ENCODE measurements around the gene SLC9A3.
"Not testable (repeated sequence)": the region's sequence is repeated elsewhere in the genome, so short reads cannot be mapped to it uniquely, and the experiment has no call there.

SLC9A3 gene

DNA sequence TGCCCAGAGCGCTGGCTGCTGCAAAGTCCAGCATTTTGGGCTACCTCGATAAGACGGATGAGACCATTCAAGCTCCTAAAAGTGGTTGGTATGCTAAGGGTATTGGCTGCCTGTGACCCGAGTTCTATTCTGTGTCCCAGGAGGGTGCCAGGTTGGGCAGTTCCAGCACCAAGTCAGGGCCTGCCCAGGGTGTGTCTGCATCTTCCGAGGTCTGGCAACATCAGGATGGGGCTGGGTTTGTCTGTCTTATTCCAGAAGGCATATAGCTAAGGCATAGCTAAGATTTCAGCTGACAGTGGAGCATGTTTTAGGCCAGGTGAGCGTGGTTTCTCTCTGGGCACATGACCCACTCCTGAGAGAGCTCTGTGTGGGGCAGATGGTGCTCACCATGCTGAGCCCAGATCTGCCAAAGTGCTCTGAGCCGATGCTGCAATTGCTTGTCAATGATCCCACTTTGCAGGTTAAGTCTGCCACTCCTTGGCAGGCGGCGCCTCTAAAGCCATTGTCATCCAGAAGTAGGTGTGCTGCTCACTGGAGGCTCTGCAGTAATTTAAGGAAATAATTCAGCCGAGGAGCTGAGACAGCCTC is 7.8 kb downstream of the SLC9A3 start:
- Mint-ChIP-seq H3K27me3 (ENCODE audit: low read depth) (peaks cover 12% of the 10 kb centered on the region), H3K9me3 (no peaks in the 10 kb centered on the region), H3K27ac (no peak overlapping the region), H3K4me1 (ENCODE audit: low read depth) (no peaks in the 10 kb centered on the region), H3K36me3 (ENCODE audit: low read depth) (no peaks in the 10 kb centered on the region), H3K4me3 (no peak overlapping the region)

GRCh38 chr5:515273-515836 is 8.9 kb downstream of the SLC9A3 start:
- Mint-ChIP-seq H3K4me1 (ENCODE audit: low read depth) (no peaks in the 10 kb centered on the region), H3K9me3 (no peaks in the 10 kb centered on the region), H3K4me3 (no peak overlapping the region), H3K27me3 (ENCODE audit: low read depth) (peaks cover 7% of the 10 kb centered on the region), H3K36me3 (ENCODE audit: low read depth) (no peaks in the 10 kb centered on the region), H3K27ac (no peak overlapping the region)

GRCh38 chr5:514673-515072 is 9.6 kb downstream of the SLC9A3 start:
- Mint-ChIP-seq H3K9me3 (no peaks in the 10 kb centered on the region), H3K27ac (no peak overlapping the region), H3K27me3 (ENCODE audit: low read depth) (peaks cover 7% of the 10 kb centered on the region), H3K4me1 (ENCODE audit: low read depth) (no peaks in the 10 kb centered on the region), H3K36me3 (ENCODE audit: low read depth) (no peaks in the 10 kb centered on the region), H3K4me3 (no peak overlapping the region)

DNA sequence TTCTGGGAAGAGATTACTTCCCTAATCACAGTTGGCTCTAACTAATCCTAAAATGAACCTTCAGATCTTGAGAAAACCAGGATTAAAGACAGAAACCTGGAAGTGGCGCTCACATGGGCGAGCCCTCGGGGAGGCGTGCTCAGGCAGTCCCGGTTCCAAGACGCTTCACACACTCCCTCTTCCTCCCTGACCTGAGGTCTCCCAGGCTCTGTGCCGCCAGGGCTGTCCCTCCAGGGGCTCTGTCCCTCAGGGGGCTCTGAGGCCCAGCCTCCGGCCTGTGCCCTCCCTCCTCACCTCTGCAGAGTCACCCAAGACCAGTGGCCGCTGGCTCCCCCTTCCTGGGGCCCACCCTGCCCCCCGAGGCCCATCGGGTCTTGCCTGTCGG is 10.2 kb downstream of the SLC9A3 start:
- H3K4me1 Mint-ChIP-seq (ENCODE audit: low read depth) = no peaks in the 10 kb centered on the region
- H3K27ac Mint-ChIP-seq = no peak overlapping the region
- H3K4me3 Mint-ChIP-seq = no peak overlapping the region
- H3K27me3 Mint-ChIP-seq (ENCODE audit: low read depth) = peaks cover 7% of the 10 kb centered on the region
- no peaks in the 10 kb centered on the region for H3K36me3 Mint-ChIP-seq (ENCODE audit: low read depth)
- no peaks in the 10 kb centered on the region for H3K9me3 Mint-ChIP-seq

DNA sequence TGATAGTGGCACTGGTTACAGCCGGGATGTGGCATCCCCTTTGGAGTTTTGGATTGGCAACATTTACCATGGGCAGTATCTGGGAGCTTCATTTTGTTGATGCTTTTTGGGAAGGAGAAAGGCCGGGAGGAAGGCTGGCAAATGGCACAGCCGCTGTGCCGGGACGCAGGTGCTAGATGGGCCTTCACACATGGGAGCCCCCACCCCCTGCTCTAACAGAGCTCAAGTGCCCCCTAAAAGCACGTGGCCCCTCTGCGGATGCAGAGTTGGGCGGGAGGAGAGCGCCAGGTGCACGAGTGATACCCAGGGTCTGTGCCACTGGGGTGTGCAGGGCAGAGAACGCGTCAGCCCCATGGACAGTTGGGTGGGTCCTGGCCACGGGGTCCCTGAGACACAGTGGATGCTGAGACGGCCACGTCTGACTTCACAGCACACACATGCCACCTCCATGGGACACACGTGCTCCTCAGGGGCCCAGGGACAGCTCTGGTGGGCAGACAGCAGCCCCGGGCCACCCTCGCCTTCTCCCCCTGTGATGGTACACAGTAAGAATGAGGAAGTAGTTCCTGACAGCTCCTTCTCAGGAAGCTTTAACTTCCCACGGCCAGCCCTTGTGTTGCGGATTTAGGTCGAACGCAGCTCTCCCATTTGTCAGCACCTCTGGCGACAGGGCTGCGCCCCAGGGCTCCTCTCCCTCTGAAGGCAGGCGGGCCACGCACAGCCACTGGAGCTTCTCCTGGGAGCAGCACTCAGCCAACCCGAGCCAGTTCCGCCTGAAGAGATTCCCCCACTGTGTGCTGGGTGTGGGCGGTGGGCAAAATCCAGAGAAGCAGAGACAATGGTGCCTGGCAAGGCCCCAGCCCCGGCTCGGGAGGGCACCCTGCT is 10.8 kb downstream of the SLC9A3 start:
- Mint-ChIP-seq H3K27me3 (ENCODE audit: low read depth) (peaks cover 7% of the 10 kb centered on the region), H3K4me1 (ENCODE audit: low read depth) (no peaks in the 10 kb centered on the region), H3K27ac (no peak overlapping the region), H3K9me3 (no peaks in the 10 kb centered on the region), H3K36me3 (ENCODE audit: low read depth) (no peaks in the 10 kb centered on the region), H3K4me3 (no peak overlapping the region)

DNA sequence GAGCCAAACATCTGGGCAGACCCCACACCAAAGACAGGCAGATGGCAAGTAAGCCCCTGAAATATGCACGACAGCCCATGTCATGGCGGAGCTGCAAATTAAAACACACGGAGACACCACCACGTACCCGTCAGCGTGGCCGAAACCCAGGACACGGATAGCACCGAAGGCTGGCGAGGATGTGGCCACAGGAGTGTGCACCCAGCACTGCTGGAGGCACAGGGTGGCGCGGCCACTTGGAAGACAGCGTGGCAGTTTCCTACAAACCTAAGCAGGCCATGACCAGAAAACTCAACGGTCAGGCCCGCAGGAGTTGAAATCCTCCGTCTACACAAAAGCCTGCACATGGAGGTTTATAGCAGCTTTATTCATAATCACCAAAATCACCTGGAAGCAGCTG is 12.8 kb downstream of the SLC9A3 start:
- Mint-ChIP-seq H3K9me3 (no peaks in the 10 kb centered on the region), H3K27me3 (ENCODE audit: low read depth) (peaks cover 3% of the 10 kb centered on the region), H3K36me3 (ENCODE audit: low read depth) (no peaks in the 10 kb centered on the region), H3K4me1 (ENCODE audit: low read depth) (no peaks in the 10 kb centered on the region), H3K27ac (no peak overlapping the region), H3K4me3 (no peak overlapping the region)

GRCh38 chr5:510521-510920 is 13.7 kb downstream of the SLC9A3 start:
- H3K27me3 Mint-ChIP-seq (ENCODE audit: low read depth) = peaks cover 3% of the 10 kb centered on the region
- no peak overlapping the region for H3K27ac Mint-ChIP-seq

DNA sequence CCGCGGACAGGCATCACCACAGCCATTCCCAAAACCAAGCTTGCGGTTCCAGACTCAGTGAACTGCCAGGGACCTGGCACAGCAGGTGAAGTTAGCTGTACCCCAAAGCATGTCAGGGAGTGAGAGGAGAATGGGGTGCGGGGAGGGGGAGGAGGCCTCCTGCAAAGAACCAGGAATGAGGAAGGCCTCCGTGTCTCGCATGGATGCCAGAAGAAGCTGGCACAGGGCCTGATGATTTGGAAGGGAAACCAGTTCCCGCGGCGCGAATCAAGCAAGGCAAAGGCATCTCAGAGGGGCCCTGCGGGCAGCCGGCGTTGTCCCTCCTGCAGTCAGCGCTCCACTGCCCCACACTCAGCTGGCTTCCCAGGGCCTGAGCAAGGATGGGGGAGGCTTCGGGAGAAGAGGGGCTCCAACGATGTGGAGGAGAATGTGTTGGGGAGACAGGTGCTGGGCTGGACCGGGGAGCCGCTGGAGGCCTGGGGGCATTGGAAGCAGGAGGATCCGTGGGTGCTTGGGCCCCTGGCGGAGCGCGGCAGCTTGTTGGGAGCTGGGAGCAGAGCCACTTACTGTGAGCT is 14.6 kb downstream of the SLC9A3 start:
- H3K9me3 Mint-ChIP-seq = no peaks in the 10 kb centered on the region
- no peaks in the 10 kb centered on the region for H3K4me1 Mint-ChIP-seq (ENCODE audit: low read depth)
- no peak overlapping the region for H3K27ac Mint-ChIP-seq

More at GRCh38 chr5:510521-510920, 13.7 kb downstream of the SLC9A3 start:
- no peaks in the 10 kb centered on the region for H3K9me3 Mint-ChIP-seq
- H3K4me1 Mint-ChIP-seq (ENCODE audit: low read depth) = no peaks in the 10 kb centered on the region
- H3K36me3 Mint-ChIP-seq (ENCODE audit: low read depth) = no peaks in the 10 kb centered on the region
- H3K4me3 Mint-ChIP-seq = no peak overlapping the region

DNA sequence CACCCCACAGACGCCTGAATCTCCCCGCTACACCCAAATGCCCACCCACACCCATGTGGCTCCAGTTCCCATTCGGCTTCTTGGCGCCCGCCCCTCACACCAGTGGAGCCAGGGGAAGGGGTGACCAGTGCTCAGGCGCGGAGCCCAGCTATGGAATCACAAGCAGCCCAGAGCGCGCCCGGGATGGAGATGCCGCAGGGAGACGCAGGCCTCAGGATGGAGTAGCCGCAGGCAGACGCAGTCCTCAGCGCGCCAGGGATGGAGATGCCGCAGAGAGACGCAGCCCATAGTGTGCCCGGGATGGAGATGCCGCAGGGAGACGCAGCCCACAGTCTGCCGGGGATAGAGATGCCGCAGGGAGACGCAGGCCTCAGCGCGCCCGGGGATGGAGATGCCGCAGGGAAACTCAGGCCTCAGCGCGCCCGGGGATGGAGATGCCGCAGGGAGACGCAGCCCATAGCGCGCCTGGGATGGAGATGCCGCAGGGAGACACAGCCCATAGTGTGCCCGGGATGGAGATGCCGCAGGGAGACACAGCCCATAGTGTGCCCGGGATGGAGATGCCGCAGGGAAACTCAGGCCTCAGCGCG is 16.2 kb downstream of the SLC9A3 start:
- H3K4me1 Mint-ChIP-seq (ENCODE audit: low read depth); H3K4me3 Mint-ChIP-seq; H3K9me3 Mint-ChIP-seq; H3K36me3 Mint-ChIP-seq (ENCODE audit: low read depth); H3K27me3 Mint-ChIP-seq (ENCODE audit: low read depth); H3K27ac Mint-ChIP-seq: not testable (repeated sequence)

More for the DNA sequence above, 14.6 kb downstream of the SLC9A3 start:
- no peak overlapping the region for H3K4me3 Mint-ChIP-seq
- no peaks in the 10 kb centered on the region for H3K27me3 Mint-ChIP-seq (ENCODE audit: low read depth)
- H3K36me3 Mint-ChIP-seq (ENCODE audit: low read depth) = no peaks in the 10 kb centered on the region

- Mint-ChIP-seq H3K27ac (no peak overlapping the region), H3K4me1 (ENCODE audit: low read depth) (no peaks in the 10 kb centered on the region), H3K9me3 (no peaks in the 10 kb centered on the region), H3K27me3 (ENCODE audit: low read depth) (no peaks in the 10 kb centered on the region), H3K4me3 (no peak overlapping the region), H3K36me3 (ENCODE audit: low read depth) (no peaks in the 10 kb centered on the region)
These were observed 18.2 kb downstream of the SLC9A3 start for GRCh38 chr5:505951-506525.

- Mint-ChIP-seq H3K27me3 (ENCODE audit: low read depth) (no peaks in the 10 kb centered on the region), H3K4me1 (ENCODE audit: low read depth) (no peaks in the 10 kb centered on the region), H3K27ac (no peak overlapping the region), H3K36me3 (ENCODE audit: low read depth) (no peaks in the 10 kb centered on the region), H3K4me3 (no peak overlapping the region), H3K9me3 (no peaks in the 10 kb centered on the region)
These were observed 19.7 kb downstream of the SLC9A3 start for GRCh38 chr5:504326-505154.

- no peaks in the 10 kb centered on the region for H3K4me1 Mint-ChIP-seq (ENCODE audit: low read depth)
- H3K27ac Mint-ChIP-seq = no peak overlapping the region
- H3K4me3 Mint-ChIP-seq = no peak overlapping the region
These were observed 21.7 kb downstream of the SLC9A3 start for GRCh38 chr5:502325-503079.

DNA sequence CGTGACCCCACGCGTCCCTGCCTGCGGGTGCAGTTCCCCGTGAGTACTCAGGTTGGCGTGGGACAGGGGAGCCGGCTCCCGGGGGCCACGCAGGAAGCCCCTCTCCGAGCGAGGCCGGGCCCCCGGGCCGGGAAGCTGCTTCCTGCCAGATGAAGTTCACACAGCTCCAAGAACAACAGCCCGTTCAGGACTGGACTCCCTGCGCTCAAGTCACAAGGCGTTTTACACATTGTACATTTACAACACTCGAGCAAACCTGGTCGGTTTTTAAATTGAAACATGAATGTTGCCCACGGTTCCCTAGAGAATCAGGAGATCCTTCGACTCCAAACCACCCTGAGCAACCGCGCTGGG is 22.4 kb downstream of the SLC9A3 start:
- Mint-ChIP-seq H3K4me3 (no peak overlapping the region), H3K9me3 (no peaks in the 10 kb centered on the region), H3K27me3 (ENCODE audit: low read depth) (peaks cover 4% of the 10 kb centered on the region), H3K36me3 (ENCODE audit: low read depth) (no peaks in the 10 kb centered on the region), H3K27ac (no peak overlapping the region), H3K4me1 (ENCODE audit: low read depth) (no peaks in the 10 kb centered on the region)

More at GRCh38 chr5:502325-503079, 21.7 kb downstream of the SLC9A3 start:
- Mint-ChIP-seq H3K27me3 (ENCODE audit: low read depth) (peaks cover 4% of the 10 kb centered on the region), H3K9me3 (no peaks in the 10 kb centered on the region), H3K36me3 (ENCODE audit: low read depth) (no peaks in the 10 kb centered on the region)
